Skeletal muscle tissue (tissue), 4 donors: ENCODE data around the gene PDLIM1. TPM values are rescaled to one million over a fixed set of nuclear protein-coding genes. Genes with fewer than 3 reads are reported as not detected.

Experiments
- H3K27ac ChIP-seq: one replicate; pipeline ENCODE4 v1.7.0; 2013; ENCODE audit warnings: mild to moderate bottlenecking, low read depth, low read length, inconsistent platforms
- H3K27me3 ChIP-seq, 3 donors: one replicate each; pipeline ENCODE4 v1.7.0; 2013; ENCODE audit warnings: low read length in 3 of 3; ENCODE audit not compliant: control insufficient read depth in 3 of 3, insufficient read depth in 3 of 3
- H3K36me3 ChIP-seq, 3 donors: one replicate each; pipeline ENCODE4 v1.7.0; 2013; ENCODE audit warnings: low read length in 3 of 3; ENCODE audit not compliant: control insufficient read depth in 3 of 3, insufficient read depth in 3 of 3
- H3K4me1 ChIP-seq, 3 donors: one replicate each; pipeline ENCODE4 v1.7.0; 2013; ENCODE audit warnings: low read length in 3 of 3, mild to moderate bottlenecking in 3 of 3; ENCODE audit not compliant: control insufficient read depth in 3 of 3, insufficient read depth in 3 of 3
- H3K4me3 ChIP-seq, 3 donors: one replicate each; pipeline ENCODE4 v1.7.0; 2013; ENCODE audit warnings: low read length in 3 of 3
- H3K9ac ChIP-seq, 3 donors: one replicate each; pipeline ENCODE4 v1.7.0; 2013; ENCODE audit warnings: low read length in 3 of 3, mild to moderate bottlenecking in 3 of 3, moderate library complexity in 2 of 3, low read depth in 1 of 3
- H3K9me3 ChIP-seq, 3 donors: one replicate each; pipeline ENCODE4 v1.7.0; 2013; ENCODE audit warnings: low read length in 3 of 3; ENCODE audit not compliant: control insufficient read depth in 3 of 3
- total RNA-seq: library from RNA; depleted of rRNA; stranded (reverse); fragments of >200 nt; gene quantifications from one replicate; pipeline ENCODE4 v1.2.3, GENCODE V29; 2014
- donor health status: Osteomylitis.

PDLIM1 gene, protein sequence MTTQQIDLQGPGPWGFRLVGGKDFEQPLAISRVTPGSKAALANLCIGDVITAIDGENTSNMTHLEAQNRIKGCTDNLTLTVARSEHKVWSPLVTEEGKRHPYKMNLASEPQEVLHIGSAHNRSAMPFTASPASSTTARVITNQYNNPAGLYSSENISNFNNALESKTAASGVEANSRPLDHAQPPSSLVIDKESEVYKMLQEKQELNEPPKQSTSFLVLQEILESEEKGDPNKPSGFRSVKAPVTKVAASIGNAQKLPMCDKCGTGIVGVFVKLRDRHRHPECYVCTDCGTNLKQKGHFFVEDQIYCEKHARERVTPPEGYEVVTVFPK
- total RNA-seq, result 9.9 TPM

DNA sequence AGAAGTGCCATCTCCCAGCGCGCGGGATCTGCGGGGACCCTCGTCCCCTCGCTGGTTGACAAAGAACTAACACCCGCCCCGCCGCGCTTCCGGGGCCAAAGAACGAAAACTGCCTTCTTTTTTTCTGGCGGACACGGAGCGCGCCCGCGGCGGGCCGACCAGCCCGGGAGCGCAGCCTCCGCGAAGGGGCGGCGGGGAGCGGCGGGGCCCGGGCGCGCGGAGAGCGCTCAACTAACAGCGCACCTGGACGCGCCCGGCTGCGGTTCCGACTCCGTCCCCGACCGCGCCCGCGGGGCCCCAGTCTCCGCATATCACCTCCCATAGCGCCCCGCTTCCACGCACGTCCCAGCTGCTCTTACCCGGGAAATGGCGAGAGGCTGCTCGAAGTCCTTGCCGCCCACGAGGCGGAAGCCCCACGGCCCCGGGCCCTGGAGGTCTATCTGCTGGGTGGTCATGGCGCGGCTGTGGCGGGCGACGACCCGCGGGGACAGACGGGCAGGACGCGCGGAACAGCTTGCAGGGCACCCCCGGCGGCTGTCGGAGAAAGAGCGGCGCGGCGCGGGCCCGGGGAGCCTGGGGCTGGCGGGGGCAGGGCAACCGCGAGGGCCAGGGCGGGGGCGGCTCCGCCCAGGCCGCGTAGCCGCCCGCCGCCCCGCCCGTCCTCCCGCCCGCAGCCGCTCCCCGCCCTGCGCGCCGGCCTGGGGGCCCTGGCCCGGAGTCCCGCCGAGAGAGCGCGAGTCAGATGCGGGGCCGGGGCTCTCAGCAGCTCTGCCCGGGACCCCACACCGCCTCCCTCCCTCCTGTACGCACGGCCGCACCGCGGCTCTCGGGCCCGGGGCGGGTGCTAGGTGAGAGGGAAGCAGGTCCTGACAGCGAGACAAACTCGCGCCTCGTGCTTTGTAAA is at the start of gene PDLIM1:
PDLIM1 (minus strand) TSS at position 543 of the 904 bp plus-strand sequence; CDS start at position 455, 88 bp downstream.
- H3K27me3 ChIP-seq, result peaks cover 0 to 4% (median 0%) of the 10 kb centered on the region in 3 donors
- H3K27ac ChIP-seq, result peak within 1 kb of the TSS; percentile 80
- peak within 1 kb of the TSS; percentile 77 to 93 (median 90) for H3K9ac ChIP-seq
- no peaks in the 10 kb centered on the region for H3K9me3 ChIP-seq
- no peaks in the 10 kb centered on the region for H3K36me3 ChIP-seq
- peaks cover 34 to 42% (median 38%) of the 10 kb centered on the region in 3 donors for H3K4me1 ChIP-seq
- peak within 1 kb of the TSS; percentile 70 to 88 (median 82) for H3K4me3 ChIP-seq

DNA sequence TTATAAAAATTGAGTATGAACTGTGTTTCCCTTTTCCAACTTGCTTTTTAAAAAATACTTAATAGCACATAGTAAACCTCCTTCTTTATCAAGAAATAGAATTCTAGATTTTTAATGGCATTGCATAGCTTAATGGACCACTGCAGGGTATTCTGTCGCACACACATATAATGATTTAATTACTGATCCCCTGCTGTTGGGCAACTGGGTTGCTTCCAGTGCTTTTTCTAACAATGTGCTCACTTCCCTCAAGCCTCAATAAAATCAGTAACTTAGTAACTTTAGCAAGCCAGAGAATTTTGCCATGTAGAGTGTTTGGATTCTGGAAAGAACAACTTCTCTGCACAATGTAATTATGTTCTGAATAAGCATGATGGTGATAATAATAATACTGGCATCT is 49.1 kb upstream of the PDLIM1 start:
- H3K9ac ChIP-seq, result no peak overlapping the region
- no peak overlapping the region for H3K27ac ChIP-seq
- no peaks in the 10 kb centered on the region for H3K27me3 ChIP-seq
- H3K9me3 ChIP-seq, result no peaks in the 10 kb centered on the region
- peaks cover 37 to 59% (median 47%) of the 10 kb centered on the region in 3 donors for H3K36me3 ChIP-seq
- no peak overlapping the region for H3K4me3 ChIP-seq
- H3K4me1 ChIP-seq, result peaks cover 9 to 23% (median 20%) of the 10 kb centered on the region in 3 donors

DNA sequence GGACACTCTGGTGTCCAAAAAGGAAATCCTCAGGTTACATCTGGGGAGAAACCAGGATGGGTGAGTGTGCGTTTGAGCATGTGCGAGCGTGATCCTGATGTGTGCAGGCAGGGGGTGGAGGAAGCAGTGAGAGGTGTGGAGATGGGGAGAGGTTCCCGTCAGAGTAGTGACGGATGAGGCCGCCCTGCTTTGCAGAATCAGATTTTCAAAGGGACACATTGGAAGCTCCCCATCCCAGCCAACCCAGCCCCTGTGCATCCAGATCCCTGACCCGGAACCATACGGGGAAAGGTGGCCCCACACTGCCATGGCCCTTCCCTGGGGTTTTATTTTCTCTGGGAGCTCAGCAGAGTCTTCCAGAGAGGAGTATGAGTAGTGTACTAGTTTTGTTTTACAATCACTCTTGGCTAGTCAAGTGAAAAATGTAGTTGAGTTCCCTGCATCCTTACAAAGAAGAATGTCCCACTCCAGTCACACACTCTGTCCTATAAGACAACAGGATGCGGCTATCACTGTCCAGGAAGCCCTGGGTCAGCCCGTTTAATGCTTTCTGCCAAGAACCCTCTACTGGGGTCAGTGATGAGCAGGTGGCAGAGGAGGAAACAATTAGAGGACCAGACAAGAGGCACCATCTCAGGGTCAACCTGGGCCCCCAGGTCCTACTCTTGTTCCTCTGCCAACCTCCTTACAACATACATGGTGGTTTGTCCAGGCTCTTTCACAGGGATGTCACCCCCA is 46.8 kb upstream of the PDLIM1 start:
- Histone ChIP-seq H3K9ac (no peak overlapping the region), H3K4me3 (no peak overlapping the region), H3K36me3 (peaks cover 36 to 71% (median 47%) of the 10 kb centered on the region in 3 donors), H3K27ac (no peak overlapping the region), H3K9me3 (no peaks in the 10 kb centered on the region), H3K27me3 (no peaks in the 10 kb centered on the region), H3K4me1 (peaks cover 20 to 38% (median 34%) of the 10 kb centered on the region in 3 donors)

DNA sequence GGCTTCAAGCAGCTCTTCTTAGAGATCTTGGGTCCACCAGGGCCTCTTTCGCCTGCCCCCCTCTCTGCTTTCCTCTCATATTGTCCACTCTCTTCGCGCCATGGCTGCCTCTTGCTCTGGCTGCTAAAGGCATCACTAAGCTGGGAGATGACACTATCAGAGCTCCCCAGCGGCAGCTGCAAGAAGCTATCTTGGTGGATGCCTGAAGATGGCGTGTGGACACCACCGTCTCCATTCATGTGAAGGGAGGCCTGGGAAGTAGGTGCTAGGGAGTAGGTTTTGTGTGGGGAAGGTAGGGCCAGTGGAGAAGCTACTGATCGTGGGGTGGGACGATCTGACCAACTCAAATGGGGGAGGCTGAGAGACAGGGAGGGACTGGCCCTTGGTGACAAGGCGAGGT is 45.9 kb upstream of the PDLIM1 start:
- Histone ChIP-seq H3K27ac (peak overlapping the region; percentile 10), H3K4me3 (no peak overlapping the region), H3K36me3 (peaks cover 36 to 76% (median 47%) of the 10 kb centered on the region in 3 donors), H3K4me1 (peaks cover 20 to 38% (median 34%) of the 10 kb centered on the region in 3 donors), H3K9ac (peak overlapping the region in 1 of 3 donors; percentile 18), H3K27me3 (no peaks in the 10 kb centered on the region), H3K9me3 (no peaks in the 10 kb centered on the region)

DNA sequence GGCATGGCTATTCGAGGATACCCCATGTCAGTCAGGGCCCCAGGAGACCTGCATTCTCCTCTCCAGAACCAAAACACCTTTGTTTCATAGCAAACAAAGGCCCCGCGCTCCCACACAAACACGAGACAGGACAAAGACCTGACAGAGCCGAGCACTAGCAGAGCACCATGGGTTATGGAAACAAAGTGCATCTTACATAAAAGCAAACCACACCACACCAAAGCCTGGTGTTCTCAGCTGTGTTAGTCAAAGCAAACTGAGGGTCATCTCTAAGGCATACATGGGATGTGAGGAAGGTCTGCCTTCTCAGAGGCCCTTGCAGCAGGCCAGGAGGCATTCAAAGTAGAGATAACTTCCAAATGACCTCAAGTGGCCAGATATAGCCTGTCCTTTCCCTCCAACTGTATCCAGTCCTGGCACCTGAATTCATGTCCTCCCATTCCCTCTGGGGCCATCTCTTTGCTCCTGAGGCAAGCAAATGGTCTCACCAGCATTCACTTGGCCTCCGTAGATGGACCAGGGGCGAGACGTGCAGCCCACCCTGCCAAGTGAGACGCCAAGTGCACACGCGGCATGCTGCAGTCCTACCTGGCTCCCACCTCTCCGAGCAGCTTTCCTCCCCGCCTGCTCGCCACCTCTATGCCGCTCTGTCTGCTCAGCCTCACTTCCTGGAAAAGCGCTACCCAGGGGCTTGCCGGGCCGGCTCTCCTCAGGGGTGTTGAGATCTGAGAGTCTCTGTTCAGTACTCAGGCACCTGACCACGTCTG is 45.3 kb upstream of the PDLIM1 start:
- Histone ChIP-seq H3K27me3 (no peaks in the 10 kb centered on the region), H3K4me3 (peak overlapping the region in 1 of 3 donors; percentile 24), H3K27ac (peak overlapping the region; percentile 85), H3K36me3 (peaks cover 34 to 75% (median 42%) of the 10 kb centered on the region in 3 donors), H3K9ac (peak overlapping the region in 1 of 3 donors; percentile 34), H3K9me3 (no peaks in the 10 kb centered on the region), H3K4me1 (peaks cover 20 to 38% (median 34%) of the 10 kb centered on the region in 3 donors)

DNA sequence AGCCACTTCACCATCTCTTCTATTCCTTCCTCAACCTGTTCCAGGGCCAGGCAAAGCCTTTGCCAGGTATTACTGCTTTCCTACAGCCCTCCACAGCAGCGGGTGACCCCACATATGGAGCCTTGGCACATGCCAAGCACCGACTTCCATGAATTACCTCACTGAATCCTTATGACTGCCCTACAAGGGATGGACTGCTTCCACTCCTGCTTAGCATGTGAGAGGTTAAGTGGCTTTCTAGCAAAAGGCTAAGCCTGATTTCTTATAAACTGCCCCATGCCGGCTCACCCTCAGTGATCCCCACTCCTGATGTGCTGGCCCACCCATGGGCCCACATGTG is 44.0 kb upstream of the PDLIM1 start:
- H3K9ac ChIP-seq, result peak overlapping the region in 2 of 3 donors; percentile 11 to 68
- H3K4me1 ChIP-seq, result peaks cover 20 to 38% (median 34%) of the 10 kb centered on the region in 3 donors
- peak overlapping the region in 1 of 3 donors; percentile 37 for H3K4me3 ChIP-seq
- H3K36me3 ChIP-seq, result peaks cover 31 to 67% (median 38%) of the 10 kb centered on the region in 3 donors
- peak overlapping the region; percentile 85 for H3K27ac ChIP-seq
- H3K27me3 ChIP-seq, result no peaks in the 10 kb centered on the region
- H3K9me3 ChIP-seq, result no peaks in the 10 kb centered on the region

DNA sequence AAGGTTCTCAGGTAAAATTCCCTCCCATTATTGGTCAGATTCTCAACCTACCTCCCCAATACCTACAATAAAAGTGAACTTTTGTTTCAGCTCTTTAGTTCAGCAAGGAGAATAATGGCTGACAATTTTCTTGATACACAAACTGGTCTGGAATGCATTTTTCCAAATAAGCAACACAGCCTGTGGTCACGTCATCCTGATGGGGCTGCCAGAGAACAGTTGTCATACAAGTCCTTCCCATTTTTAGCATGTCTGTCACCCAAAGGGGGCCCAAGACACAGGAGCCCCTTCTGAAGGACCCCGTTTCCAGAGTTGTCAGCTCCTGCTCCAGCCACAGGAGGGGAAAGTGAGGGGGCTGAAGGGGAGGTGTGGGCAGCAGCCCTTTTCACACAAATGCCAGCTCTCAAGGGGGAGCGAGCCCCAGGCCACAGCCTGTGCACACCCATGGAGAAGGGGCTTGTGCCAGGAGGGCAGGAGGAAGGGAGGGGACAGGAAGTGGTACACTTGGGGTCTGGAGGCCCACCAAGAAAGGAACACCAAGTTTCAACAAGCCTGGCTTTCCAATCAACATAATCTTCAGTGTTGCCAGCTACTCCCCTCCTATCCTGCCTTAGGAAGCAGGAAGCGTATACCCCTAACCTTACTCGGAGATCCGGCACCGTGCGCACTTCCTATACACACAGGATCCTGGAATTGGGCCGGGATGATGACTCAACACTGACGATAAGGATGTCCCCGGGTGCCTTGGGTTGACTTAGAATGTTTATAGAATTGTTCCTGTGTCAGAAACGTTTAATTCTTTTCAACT is 43.4 kb upstream of the PDLIM1 start:
- Histone ChIP-seq H3K9me3 (no peaks in the 10 kb centered on the region), H3K27ac (peak overlapping the region; percentile 85), H3K9ac (peak overlapping the region; percentile 11 to 68 (median 35)), H3K4me3 (peak overlapping the region in 1 of 3 donors; percentile 31), H3K27me3 (no peaks in the 10 kb centered on the region), H3K36me3 (peaks cover 29 to 61% (median 35%) of the 10 kb centered on the region in 3 donors), H3K4me1 (peaks cover 20 to 40% (median 38%) of the 10 kb centered on the region in 3 donors)

DNA sequence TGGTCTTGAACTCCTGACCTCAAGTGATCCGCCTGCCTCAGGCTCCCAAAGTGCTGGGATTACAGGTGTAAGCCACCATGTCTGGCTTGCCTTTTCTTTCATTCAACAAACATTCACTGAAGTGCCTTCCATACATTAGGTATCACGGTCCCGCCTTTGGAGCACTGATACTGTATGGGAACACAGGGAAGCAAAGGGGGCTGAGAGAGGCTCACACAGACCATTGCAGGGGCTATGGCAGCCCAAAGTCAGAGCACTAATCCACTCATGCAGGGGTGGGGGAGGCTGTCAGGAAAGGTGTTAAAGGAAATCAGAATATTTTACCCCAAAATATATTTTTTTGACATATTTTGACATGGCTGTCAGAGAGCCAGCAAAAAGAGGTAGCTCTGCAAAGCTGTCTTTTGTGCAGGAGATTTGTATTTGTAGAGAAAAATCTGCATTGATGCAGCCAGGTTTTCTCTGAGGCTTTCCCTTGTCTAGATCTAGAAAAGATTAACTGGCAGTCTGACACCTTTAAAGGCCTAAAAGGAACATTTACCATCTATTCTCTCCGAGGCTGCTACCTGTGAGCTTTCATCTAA is 42.0 kb upstream of the PDLIM1 start:
- H3K4me3 ChIP-seq, result no peak overlapping the region
- no peaks in the 10 kb centered on the region for H3K9me3 ChIP-seq
- H3K27ac ChIP-seq, result no peak overlapping the region
- no peak overlapping the region for H3K9ac ChIP-seq
- peaks cover 19 to 49% (median 24%) of the 10 kb centered on the region in 3 donors for H3K36me3 ChIP-seq
- H3K4me1 ChIP-seq, result peaks cover 28 to 53% (median 51%) of the 10 kb centered on the region in 3 donors
- no peaks in the 10 kb centered on the region for H3K27me3 ChIP-seq
